Adrenal gland (tissue), 19 donors: ENCODE measurements around the gene ANXA8L1. TPM values are rescaled to one million over a fixed set of nuclear protein-coding genes. Genes with fewer than 3 reads are reported as not detected.
"Not testable (repeated sequence)": the region's sequence is repeated elsewhere in the genome, so short reads cannot be mapped to it uniquely, and the experiment has no call there.

ENCODE experiments used
- DNase-seq, 7 donors: peaks; one replicate each; pipeline ENCODE4 v3.0.0-alpha.2; 2019 to 2020
- H3K27ac ChIP-seq, 5 donors: fragments of 200-600 bp; sonication (generic) in 4 of 5; 1 replicate in 3 of 5; 2 replicates in 2 of 5; pipeline versions ENCODE4 v1.5.1 to v1.8.0; 2016 to 2020; ENCODE audit warnings: mild to moderate bottlenecking in 1 of 5
- H3K27me3 ChIP-seq: fragments of 200-600 bp; 2 replicates; pipeline ENCODE4 v1.8.0; 2021
- H3K36me3 ChIP-seq, 2 donors: fragments of 200-600 bp; replicated peaks in 1 of 2; 1 replicate in 1 of 2; 2 replicates in 1 of 2; pipeline versions ENCODE4 v1.5.1 to v1.8.0; 2018 to 2022
- H3K4me1 ChIP-seq, 2 donors: fragments of 200-600 bp; replicated peaks in 1 of 2; 1 replicate in 1 of 2; 2 replicates in 1 of 2; pipeline versions ENCODE4 v1.5.1 to v1.8.0; 2018 to 2021
- H3K4me3 ChIP-seq, 4 donors: fragments of 200-600 bp; sonication (generic) in 3 of 4; one replicate each; pipeline ENCODE4 v1.5.1; 2016 to 2018
- H3K9me3 ChIP-seq, 3 donors: fragments of 200-600 bp; sonication (generic) in 1 of 3; replicated peaks in 1 of 3; 1 replicate in 2 of 3; 2 replicates in 1 of 3; pipeline versions ENCODE4 v1.5.1 to v1.8.0; 2016 to 2021
- CTCF ChIP-seq, 6 experiments: fragments of 450-650 bp in 4 of 6; fragments of 200-600 bp in 2 of 6; sonication (generic) in 1 of 6; IDR thresholded peaks; 1 replicate in 5 of 6; 2 replicates in 1 of 6; pipeline versions ENCODE4 v1.5.1 to v1.8.0; 2016 to 2021; ENCODE audit warnings: antibody characterized with exemption in 6 of 6, mild to moderate bottlenecking in 2 of 6, moderate library complexity in 1 of 6
- POLR2A ChIP-seq, 2 donors: fragments of 450-650 bp; IDR thresholded peaks; one replicate each; pipeline ENCODE4 v1.6.1; 2017; ENCODE audit warnings: antibody characterized with exemption in 2 of 2, mild to moderate bottlenecking in 2 of 2, moderate library complexity in 1 of 2
- WGBS, 4 donors: extraction: QIAGEN DNeasy Blood & Tissue Kit in 2 of 4; methylation state at CpG; one replicate each; pipeline versions ENCODE4 v1.1.5 to v1.1.7; 2013 to 2017; 5-methylcytosine and 5-hydroxymethylcytosine counted together
- intact Hi-C, 2 donors: fragments of 100-400 bp; cut with DNase I; formaldehyde crosslinking; loops; one replicate each; pipeline versions ENCODE4 v1.14.1 to v1.15.0; 2022 to 2023
- long read RNA-seq, 10 donors: library from polyadenylated mRNA in 3 of 10; unstranded in 2 of 10; stranded (forward) in 1 of 10; transcript quantifications; one replicate each; pipeline ENCODE4 v2.0.0 and lab custom pipeline, GENCODE V29; 2021 to 2026
- polyA plus RNA-seq, 3 donors: library from polyadenylated mRNA; stranded (reverse); fragments of 200-250 nt in 2 of 3; fragments of 350-450 nt in 1 of 3; fragmentation: Illumina TruSeq in 1 of 3; extraction: RNeasy Lipid Tissue Mini Kit (QIAGEN cat#74804) in 1 of 3; gene quantifications; one replicate each; pipeline ENCODE4 v1.2.3, GENCODE V29; 2013 to 2014
- total RNA-seq, 9 donors: library from RNA; depleted of rRNA in 4 of 9; stranded (reverse); fragments of >200 nt in 4 of 9; fragments of 120-200 nt in 1 of 9; fragmentation: NEBNext Ultra II Directional in 1 of 9; extraction: Animal tissue kit (Norgen Biotek cat#: 25700) in 1 of 9; gene quantifications; one replicate each; pipeline versions ENCODE4 v1.1.0 to v1.2.4, GENCODE V29; 2013 to 2023
- donor health status: healthy with polysubstance abuse.
- donor health status: Bipolar disorder and iron deficiency.
- donor health status: DM: yes; HTN: yes; CAD: no.
- donor health status: DM: no; HTN: no; CAD: no.
- donor health status: DM: no; HTN: no; CAD: no.
- donor health status: DM: yes; HTN: yes; CAD: no.

Gene ANXA8L1
- total RNA-seq (1 to 10 TPM in 1 of 9 donors, under 1 TPM in 2, not detected in 6; 0.25 to 1.2 (median 0.54) TPM), polyA plus RNA-seq (under 1 TPM in 2 of 3 donors, not detected in 1; 0.24 to 0.44 TPM)
- long read RNA-seq, donor 1 = 0 reads
- long read RNA-seq, donor 2 = 0 reads
- long read RNA-seq, donor 3 = 0 reads
- long read RNA-seq, donor 4 = 0 reads
- long read RNA-seq, donor 5 = 0 reads
- long read RNA-seq, donor 6, partial matches to known transcripts = 0 of 1 reads
- long read RNA-seq, donor 6, other reads (novel, unspliced or antisense) = 1 of 1 reads
- long read RNA-seq, donor 7 = 0 reads
- long read RNA-seq, donor 8 = 0 reads
- long read RNA-seq, donor 9 = 0 reads
- long read RNA-seq, donor 10 = 0 reads

DNA sequence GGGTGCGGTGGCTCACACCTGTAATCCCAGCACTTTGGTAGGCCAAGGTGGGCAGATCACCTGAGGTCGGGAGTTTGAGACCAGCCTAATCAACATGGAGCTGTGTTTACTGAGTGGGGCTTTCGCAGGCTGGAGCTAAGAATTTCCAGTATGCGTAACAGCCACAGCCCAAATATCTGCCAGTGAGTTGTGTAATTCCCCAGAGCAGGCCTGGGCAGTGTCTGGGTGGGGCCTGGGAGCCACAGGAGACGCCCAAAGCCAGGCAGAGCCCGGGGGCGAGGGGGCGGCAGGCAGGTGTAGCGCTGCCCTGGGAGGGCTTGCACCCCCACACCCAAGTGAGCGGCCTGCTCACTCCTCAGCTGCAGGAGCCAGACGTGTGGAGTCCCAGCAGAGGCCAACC, at the start of gene ANXA8L1:
ANXA8L1 (plus strand) TSS at position 371 of the 400 bp plus-strand sequence. CDS start 76 bp downstream, outside the sequence.
- H3K27me3 ChIP-seq, DNase-seq, H3K4me3 ChIP-seq, H3K36me3 ChIP-seq, H3K27ac ChIP-seq, intact Hi-C loops, H3K9me3 ChIP-seq, H3K4me1 ChIP-seq: not testable (repeated sequence)
- WGBS, 4 donors = 96 to 98% methylated on average over 3 of the region's 11 CpGs; no CpG with 5 or more reads in 2 of the 4 donors

DNA sequence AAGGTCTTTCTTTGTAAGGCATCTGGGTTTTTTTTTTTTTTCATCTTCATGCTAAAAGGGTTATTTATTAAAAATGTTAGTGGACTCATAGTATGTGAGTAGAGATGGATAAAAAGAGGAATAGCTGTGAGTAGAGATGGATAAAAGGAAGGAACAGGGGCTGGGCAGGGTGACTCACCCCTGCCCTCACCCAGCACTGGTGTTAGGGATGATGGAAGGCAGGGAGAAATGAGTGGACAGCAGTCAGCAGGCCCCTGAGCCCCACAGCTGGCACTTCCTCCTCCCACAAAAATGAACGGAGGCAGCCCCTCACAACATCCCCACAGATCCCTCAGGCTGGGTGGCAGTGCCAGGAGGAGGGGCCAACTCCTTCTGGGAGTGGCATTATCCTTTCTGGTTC, 49.5 kb upstream of the ANXA8L1 start:
- Histone ChIP-seq H3K4me1 (no peaks in the 10 kb centered on the region), H3K36me3 (no peaks in the 10 kb centered on the region), H3K27me3 (no peaks in the 10 kb centered on the region), H3K9me3 (no peaks in the 10 kb centered on the region), H3K4me3 (no peak overlapping the region), H3K27ac (no peak overlapping the region)
- TF ChIP-seq POLR2A (IDR thresholded peaks at IDR 0.05) (no peak), CTCF (IDR thresholded peaks at IDR 0.05) (no peak)
- intact Hi-C loops = no loop called here
- WGBS, 4 donors = 40 to 73% (median 68%) methylated on average over 1 of the region's 1 CpG
- no peak for DNase-seq

GRCh38 chr10:46326971-46327370, 48.6 kb upstream of the ANXA8L1 start:
- Histone ChIP-seq H3K36me3 (no peaks in the 10 kb centered on the region), H3K27me3 (no peaks in the 10 kb centered on the region), H3K9me3 (no peaks in the 10 kb centered on the region), H3K27ac (no peak overlapping the region), H3K4me3 (no peak overlapping the region), H3K4me1 (no peaks in the 10 kb centered on the region)
- 92 to 100% (median 96%) methylated on average over 4 of the region's 4 CpGs for WGBS, 4 donors
- intact Hi-C loops = no loop called here
- TF ChIP-seq POLR2A (IDR thresholded peaks at IDR 0.05) (no peak), CTCF (IDR thresholded peaks at IDR 0.05) (no peak)
- no peak for DNase-seq

DNA sequence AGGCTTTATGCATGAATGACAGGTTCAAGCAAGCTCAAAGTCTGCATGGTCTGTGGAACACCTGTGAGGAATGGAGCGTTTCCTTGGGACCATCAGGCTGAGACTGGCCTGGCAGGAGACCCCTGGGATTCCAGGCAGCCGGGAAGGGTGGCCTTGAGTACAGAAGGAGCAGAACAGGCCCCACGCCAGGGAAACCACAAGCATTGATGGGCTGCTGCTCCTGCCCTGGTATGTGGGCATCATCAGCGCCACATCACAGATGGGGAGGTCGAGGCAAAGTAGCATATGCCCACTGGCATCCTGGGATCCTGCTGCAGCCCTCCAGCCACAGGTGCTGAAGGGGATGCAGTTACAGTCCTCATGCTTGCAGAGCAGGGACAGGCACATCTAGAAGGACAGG, 47.9 kb upstream of the ANXA8L1 start:
- WGBS, 4 donors = 73 to 83% (median 80%) methylated on average over 3 to 5 of the region's 5 CpGs
- no peaks in the 10 kb centered on the region for H3K27me3 ChIP-seq

More for the DNA sequence above, 47.9 kb upstream of the ANXA8L1 start:
- H3K4me3 ChIP-seq = no peak overlapping the region
- TF ChIP-seq CTCF (IDR thresholded peaks at IDR 0.05) (no peak), POLR2A (IDR thresholded peaks at IDR 0.05) (no peak)
- intact Hi-C loops = no loop called here
- H3K4me1 ChIP-seq = no peaks in the 10 kb centered on the region
- DNase-seq = no peak
- no peaks in the 10 kb centered on the region for H3K36me3 ChIP-seq
- no peak overlapping the region for H3K27ac ChIP-seq
- H3K9me3 ChIP-seq = no peaks in the 10 kb centered on the region
